Left lobe of liver (tissue), 2 donors: ENCODE results near the gene IRF4. TPM values are rescaled to one million over a fixed set of nuclear protein-coding genes. Genes with fewer than 3 reads are reported as not detected.
"Not testable (repeated sequence)": the region's sequence is repeated elsewhere in the genome, so short reads cannot be mapped to it uniquely, and the experiment has no call there.

Experiments used
- ATAC-seq: fragments of 200-7000 bp; cut with Tn5 transposase; one replicate; pipeline ENCODE4 v1.9.1; 2020; ENCODE audit warnings: mild to moderate bottlenecking, moderate library complexity
- DNase-seq: peaks from one replicate; pipeline ENCODE4 v3.0.0-alpha.2; 2020; ENCODE audit warnings: low spot score
- total RNA-seq: library from RNA; stranded (reverse); gene quantifications from one replicate; pipeline ENCODE4 v1.2.1, GENCODE V29; 2021
- donor health status: DM: no; HTN: no; CAD: no; lungs with moderate emphysema.
- donor health status: DM: no; HTN: yes; CAD: no.

The IRF4 gene
- total RNA-seq, 1 donor from 2014 or later = 1.7 TPM

GRCh38 chr6:364609-365540 is 26.7 kb upstream of the IRF4 start:
- ATAC-seq (no peak), DNase-seq (no peak)

DNA sequence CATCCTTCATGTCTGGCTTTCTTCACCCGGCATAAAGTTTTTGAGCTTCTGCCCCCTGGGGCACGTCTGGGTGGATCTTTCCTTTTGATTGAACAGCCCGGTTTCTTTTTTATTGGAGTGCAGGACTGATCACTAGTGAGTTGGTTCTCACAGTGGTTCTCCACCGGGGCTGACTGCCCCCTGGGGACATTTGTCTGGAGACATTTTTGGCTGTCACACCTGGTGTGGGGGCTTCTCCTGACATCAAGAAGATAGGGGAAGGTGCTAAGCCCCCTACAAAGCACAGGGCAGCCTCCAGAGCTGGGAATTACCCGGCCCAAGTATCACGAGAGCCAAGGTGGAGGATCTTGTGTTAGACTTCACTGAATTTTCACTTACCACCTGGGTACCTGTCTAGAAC is 25.7 kb upstream of the IRF4 start:
- DNase-seq (no peak), ATAC-seq (no peak)

- ATAC-seq = no peak
Measured at GRCh38 chr6:366389-367297, 24.9 kb upstream of the IRF4 start.

DNA sequence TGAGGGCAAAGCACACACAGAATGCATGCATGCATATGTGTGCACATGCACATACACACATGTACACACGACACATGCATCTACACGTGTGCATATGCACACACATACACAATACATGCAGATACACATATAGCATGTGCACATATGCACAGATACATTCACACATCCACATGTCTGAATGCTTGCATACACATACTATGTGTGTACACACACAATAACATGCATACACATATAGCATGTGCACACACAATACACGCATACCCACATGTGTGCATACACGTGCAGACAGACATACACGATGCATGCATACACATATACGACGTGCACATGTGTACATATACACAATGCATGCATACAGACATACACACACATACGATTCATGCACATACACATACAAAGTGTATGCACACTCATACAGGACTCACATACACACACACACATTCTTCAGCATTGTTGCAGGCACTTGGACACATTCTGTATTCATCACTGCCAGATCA is 24.2 kb upstream of the IRF4 start:
- ATAC-seq (no peak), DNase-seq (no peak)

More at GRCh38 chr6:366389-367297, 24.9 kb upstream of the IRF4 start:
- no peak for DNase-seq

- ATAC-seq = no peak
- DNase-seq = no peak
Measured at GRCh38 chr6:367891-368630, 23.5 kb upstream of the IRF4 start.

- ATAC-seq = no peak
- no peak for DNase-seq
Measured at GRCh38 chr6:369559-370431, 21.8 kb upstream of the IRF4 start.

- ATAC-seq (no peak), DNase-seq (no peak)
Measured at GRCh38 chr6:370555-370954, 21.0 kb upstream of the IRF4 start.

- ATAC-seq, DNase-seq: not testable (repeated sequence)
Measured at GRCh38 chr6:371851-372250, 19.7 kb upstream of the IRF4 start.

- DNase-seq (no peak), ATAC-seq (peak; percentile 35)
Measured at GRCh38 chr6:372336-372911, 19.1 kb upstream of the IRF4 start.

DNA sequence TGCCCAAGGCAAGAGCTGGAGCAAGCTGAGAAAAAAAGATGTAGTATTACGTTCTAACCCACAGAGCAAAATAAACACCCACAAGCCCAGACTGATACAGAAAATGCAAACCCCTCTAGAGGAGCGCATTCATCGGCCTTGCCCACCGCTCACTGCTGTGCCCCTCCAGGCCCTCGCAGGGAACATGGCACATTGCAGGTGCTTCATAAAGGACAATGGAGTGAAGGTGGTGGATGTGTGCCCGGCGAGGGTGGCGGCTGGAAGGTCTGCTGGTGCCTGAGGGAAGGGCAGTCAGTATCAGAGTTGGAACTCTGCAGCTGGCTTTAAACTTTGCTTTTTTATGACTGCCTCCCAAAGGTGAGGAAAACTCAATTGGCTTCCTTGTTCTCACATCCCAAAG is 18.5 kb upstream of the IRF4 start:
- peak; percentile 9 for ATAC-seq
- no peak for DNase-seq

DNA sequence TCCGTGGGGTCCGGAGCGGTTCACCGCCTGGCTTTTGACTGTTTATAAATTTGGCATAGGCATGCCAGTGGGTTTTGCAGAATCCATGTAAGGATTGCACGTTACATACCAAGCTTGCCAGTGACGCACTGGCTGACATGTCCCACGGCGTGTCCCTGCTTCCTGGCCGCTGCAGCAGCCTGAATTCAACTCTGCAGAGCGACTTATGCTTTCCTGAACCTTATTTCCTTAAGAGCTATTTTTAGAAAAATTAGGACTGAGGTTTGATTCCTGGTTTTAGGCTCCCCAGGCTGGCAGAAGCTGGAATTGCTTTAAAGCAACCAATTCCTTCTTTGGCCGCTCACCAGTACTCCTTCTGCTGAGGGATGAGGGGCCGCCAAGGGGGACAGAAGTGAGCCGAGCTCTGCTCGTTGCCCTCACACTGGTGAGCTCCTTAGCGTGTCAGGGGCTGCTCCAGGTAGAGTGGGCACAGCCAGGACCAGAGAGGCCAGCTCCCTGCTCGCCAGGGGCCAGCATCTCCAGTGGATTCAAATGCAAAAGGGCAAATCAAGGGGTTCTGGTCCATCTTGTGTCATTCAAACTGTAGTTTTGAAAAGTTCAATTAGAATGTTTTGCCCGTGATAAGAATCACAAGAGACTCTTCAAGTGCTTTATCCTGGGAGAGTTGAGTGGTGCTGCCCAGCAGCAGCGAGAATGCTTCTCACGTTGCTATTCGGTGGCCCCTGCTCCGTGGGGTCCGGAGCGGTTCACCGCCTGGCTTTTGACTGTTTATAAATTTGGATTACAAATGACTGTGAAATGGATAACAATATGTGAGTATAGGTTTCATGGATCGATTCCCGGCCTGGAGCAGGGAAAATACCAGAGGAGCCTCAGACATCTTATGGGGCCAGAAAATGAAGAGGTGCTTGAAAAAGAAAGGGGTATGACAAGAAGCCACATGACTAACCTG is 17.5 kb upstream of the IRF4 start:
- no peak for ATAC-seq
- no peak for DNase-seq

DNA sequence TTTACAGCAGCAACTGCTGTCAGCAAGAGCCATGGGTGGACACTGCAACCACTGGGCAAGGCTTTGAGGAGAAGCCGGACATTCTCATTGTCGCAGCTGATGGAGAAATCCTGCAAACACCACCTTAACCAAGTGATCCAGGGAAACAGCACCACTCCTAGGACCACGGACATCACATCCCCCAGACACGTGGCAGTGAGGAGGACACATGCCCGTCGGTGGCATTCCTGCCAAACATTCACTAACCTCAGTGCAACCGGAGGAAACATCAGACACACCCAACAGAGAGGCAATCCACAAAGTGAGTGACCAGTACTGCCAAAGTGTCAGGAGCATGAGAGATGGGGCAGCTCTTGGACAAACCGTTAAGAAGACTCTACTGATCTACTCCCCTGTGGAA is 16.6 kb upstream of the IRF4 start:
- ATAC-seq = no peak
- no peak for DNase-seq

GRCh38 chr6:376827-377640 is 14.5 kb upstream of the IRF4 start:
- DNase-seq (no peak), ATAC-seq (no peak)

- not testable (repeated sequence) for DNase-seq, ATAC-seq
Measured at GRCh38 chr6:377641-378020, 13.9 kb upstream of the IRF4 start.

- no peak for ATAC-seq
Measured at GRCh38 chr6:378090-378957, 13.2 kb upstream of the IRF4 start.

GRCh38 chr6:378958-379409 is 12.6 kb upstream of the IRF4 start:
- DNase-seq = no peak
- no peak for ATAC-seq

More at GRCh38 chr6:378090-378957, 13.2 kb upstream of the IRF4 start:
- DNase-seq = no peak
